Erythroblast (primary cell): ENCODE measurements around the gene PRPSAP2.
"Not testable (repeated sequence)": the region's sequence is repeated elsewhere in the genome, so short reads cannot be mapped to it uniquely, and the experiment has no call there.

Experiments
- DNase-seq, 2 experiments: peaks; one replicate each; lab custom pipeline; 2025; lab: John Stamatoyannopoulos, UW
- GATA1 ChIP-seq: IDR thresholded peaks from 2 replicates; pipeline ENCODE4 v1.6.1; 2011; ENCODE audit warnings: low read depth, mild to moderate bottlenecking, control low read depth, low read length, moderate library complexity
- POLR2A ChIP-seq: IDR thresholded peaks from 2 replicates; pipeline ENCODE4 v1.6.1; 2011; ENCODE audit warnings: mild to moderate bottlenecking, low read length

The PRPSAP2 gene

GRCh38 chr17:18857864-18858566 is at the start of gene PRPSAP2:
TSS of gene PRPSAP2 (plus strand) at chr17:18858131. CDS start at chr17:18865834, 7,703 bp downstream.
- DNase-seq, result peak; percentile 97 to 98
- TF ChIP-seq GATA1 (no peak), POLR2A (no peak)

GRCh38 chr17:18815924-18816323 is 42.0 kb upstream of the PRPSAP2 start:
- DNase-seq, result peak; percentile 39 to 62

- DNase-seq, result peak; percentile 77 to 89
Observed at GRCh38 chr17:18816489-18817371, 41.2 kb upstream of the PRPSAP2 start.

GRCh38 chr17:18821430-18821829 is 36.5 kb upstream of the PRPSAP2 start:
- DNase-seq, result not testable (repeated sequence)

GRCh38 chr17:18827613-18828012 is 30.3 kb upstream of the PRPSAP2 start:
- not testable (repeated sequence) for DNase-seq

GRCh38 chr17:18848501-18848900 is 9.4 kb upstream of the PRPSAP2 start:
- TF ChIP-seq POLR2A, result no peak
- no peak for TF ChIP-seq GATA1
- no peak for DNase-seq

- TF ChIP-seq GATA1 (no peak), POLR2A (no peak)
- no peak for DNase-seq
Observed at GRCh38 chr17:18850679-18851078, 7.3 kb upstream of the PRPSAP2 start.

- no peak for DNase-seq
- TF ChIP-seq GATA1 (no peak), POLR2A (no peak)
Observed at GRCh38 chr17:18851201-18851600, 6.7 kb upstream of the PRPSAP2 start.

- no peak for DNase-seq
- no peak for TF ChIP-seq GATA1
- no peak for TF ChIP-seq POLR2A
Observed at GRCh38 chr17:18854956-18855355, 3.0 kb upstream of the PRPSAP2 start.

- DNase-seq, result peak; percentile 95
- TF ChIP-seq POLR2A (peak; percentile 97), GATA1 (no peak)
Observed at GRCh38 chr17:18855831-18856569, 1.9 kb upstream of the PRPSAP2 start.

- peak; percentile 54 to 70 for DNase-seq
- TF ChIP-seq GATA1 (no peak), POLR2A (peak; percentile 78)
Observed at GRCh38 chr17:18856570-18856915, 1.4 kb upstream of the PRPSAP2 start.

- DNase-seq, result no peak
- TF ChIP-seq POLR2A, result no peak
- no peak for TF ChIP-seq GATA1
Observed at GRCh38 chr17:18858567-18859245, 775 bp downstream of the PRPSAP2 start.

GRCh38 chr17:18859256-18859655 is 1.3 kb downstream of the PRPSAP2 start:
- TF ChIP-seq POLR2A (no peak), GATA1 (no peak)
- peak; percentile 39 to 63 for DNase-seq
